ENCODE data around the gene RBP5. TPM values are rescaled to one million over a fixed set of nuclear protein-coding genes. Genes with fewer than 3 reads are reported as not detected.
A peak's percentile ranks its signal among the peaks of the same experiment; 100 is the strongest.

Gene RBP5
- polyA plus RNA-seq, 4 donors: 46.5 to 54.0 (median 51.6) TPM

GRCh38 chr12:7103837-7104584, 24.7 kb downstream of the RBP5 start:
- no peak for DNase-seq (ENCODE audit: low read depth in 4 of 4, low spot score in 3 of 4)

- DNase-seq (ENCODE audit: low read depth in 4 of 4, low spot score in 3 of 4): no peak
Measured at GRCh38 chr12:7102582-7102981, 26.1 kb downstream of the RBP5 start.

DNA sequence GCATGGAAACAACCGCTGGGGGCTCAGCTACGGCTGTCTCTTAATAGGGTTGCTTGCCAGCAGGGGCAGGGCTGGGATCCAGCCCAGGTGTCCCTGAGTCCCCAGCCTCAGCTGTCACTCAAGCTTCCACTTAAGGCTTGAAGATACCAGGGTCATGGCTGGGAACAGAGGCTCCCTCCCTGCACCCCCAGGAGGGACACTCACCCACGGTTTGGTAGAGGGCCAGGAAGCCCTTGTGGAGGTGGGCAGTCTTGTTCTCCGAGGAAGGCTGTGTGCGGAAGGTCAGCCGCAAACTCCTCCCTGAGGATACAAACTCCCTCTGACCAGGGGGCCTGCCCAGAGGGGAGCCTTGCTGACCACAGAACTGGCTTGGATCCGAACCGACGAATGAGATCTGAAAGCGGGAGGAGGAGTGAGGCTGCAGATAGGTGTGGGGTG, 27.0 kb downstream of the RBP5 start:
- DNase-seq (ENCODE audit: low read depth in 4 of 4, low spot score in 3 of 4): no peak

- DNase-seq (ENCODE audit: low read depth in 4 of 4, low spot score in 3 of 4): no peak
Measured at GRCh38 chr12:7101047-7101693, 27.5 kb downstream of the RBP5 start.

- no peak for DNase-seq (ENCODE audit: low read depth in 4 of 4, low spot score in 3 of 4)
Measured at GRCh38 chr12:7100239-7100638, 28.4 kb downstream of the RBP5 start.

- no peak for DNase-seq (ENCODE audit: low read depth in 4 of 4, low spot score in 3 of 4)
Measured at GRCh38 chr12:7099290-7099996, 29.2 kb downstream of the RBP5 start.

DNA sequence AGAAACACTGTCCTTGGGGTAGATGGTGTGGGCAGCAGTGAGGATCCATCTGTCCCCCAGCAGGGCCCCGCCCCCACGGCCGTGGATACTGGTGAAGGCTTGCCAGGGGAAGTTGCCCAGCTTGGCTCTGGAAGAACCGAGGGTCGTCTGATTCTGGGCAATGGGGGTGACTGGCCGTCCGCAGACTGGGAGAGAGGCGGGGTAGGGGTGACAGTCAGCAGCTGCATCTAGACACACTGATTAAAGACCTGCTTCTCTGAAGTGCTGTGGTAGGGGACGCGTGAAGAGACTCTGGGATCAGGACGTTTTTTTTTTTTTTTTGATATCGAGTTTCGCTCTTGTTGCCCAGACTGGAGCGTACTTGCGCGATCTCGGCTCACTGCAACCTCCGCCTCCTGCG, 31.7 kb downstream of the RBP5 start:
- no peak for DNase-seq (ENCODE audit: low read depth in 4 of 4, low spot score in 3 of 4)

DNA sequence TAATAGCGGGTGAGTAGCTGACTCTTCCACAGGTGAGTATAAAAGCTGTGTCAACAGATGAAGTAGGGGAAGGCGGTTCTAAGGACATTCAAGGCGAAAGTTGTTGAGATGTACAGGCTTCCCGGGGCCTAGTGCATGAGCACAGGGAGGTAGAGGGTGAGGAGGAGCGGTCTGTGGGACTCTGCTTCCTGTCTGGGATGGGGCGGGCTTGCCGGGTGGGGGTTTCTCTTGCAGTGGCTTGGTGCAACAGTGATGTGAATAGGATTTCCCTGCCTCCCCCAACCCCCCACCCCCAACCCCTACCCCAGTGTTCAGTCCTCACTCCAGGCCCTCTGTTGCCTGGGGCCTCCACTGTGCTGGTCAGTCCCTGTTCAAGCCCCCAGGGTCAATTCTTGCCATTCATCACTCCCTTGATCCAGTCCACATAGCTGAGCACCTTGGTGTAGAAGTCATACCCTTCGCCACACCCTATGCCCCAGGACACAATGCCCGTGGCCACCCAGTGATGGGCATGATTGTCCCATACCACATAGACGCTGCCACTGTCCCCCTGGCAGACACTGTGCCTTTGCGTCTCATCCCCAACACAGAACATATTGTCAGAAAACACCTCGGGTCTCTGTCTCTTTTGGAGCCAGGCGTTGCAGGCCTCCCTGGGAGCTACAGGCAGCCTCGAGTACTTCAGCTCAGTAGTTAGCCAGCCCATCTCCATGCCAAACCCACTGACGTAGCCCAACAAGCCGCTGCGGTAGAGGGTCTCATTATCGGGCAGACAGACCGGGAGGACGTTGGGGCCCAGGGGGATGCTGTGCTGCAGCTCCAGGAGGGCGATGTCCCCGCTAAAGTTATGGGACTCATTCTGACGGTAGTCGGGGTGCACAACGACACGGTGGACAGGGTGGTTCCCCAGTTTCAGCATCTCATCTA, 32.4 kb downstream of the RBP5 start:
- no peak for DNase-seq (ENCODE audit: low read depth in 4 of 4, low spot score in 3 of 4)

DNA sequence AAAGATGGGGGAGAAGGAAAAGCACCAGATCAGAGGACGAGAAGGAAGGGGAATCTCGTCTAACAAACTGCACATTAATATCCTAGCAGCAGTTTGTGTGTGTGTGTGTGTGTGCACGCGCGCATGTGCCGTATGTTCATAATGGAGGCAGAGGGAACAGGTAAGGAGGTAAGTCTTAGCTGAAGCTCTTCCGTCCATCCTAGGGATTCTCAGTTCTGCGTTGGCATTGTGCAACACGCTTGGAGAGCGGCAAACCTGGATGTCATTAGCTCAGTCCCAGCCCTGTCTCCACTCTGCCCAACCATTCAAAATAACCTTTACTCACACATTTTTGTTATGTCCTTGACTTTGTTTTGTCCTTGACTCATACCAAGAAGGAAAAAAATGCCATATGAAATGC, 34.8 kb downstream of the RBP5 start:
- no peak for DNase-seq (ENCODE audit: low read depth in 4 of 4, low spot score in 3 of 4)

DNA sequence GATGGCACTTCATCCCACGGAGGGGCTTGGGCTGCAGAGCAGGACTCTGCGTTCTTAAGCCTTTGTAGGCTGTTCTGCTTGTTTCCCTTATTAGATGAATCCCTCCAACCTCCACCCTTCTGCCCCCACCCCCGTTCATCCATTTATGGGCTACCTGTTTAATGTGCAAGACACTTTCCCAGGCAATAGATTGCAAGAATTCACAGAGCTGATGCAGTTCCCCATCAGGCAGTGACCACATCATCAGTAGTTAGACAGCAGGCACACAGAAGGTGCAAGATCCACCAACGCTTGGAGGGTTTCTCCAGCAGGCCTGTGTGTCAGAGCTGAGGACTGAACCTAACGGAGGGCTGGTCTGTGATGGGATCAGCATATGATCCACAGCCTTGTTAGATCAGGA, 35.2 kb downstream of the RBP5 start:
- DNase-seq (ENCODE audit: low read depth in 4 of 4, low spot score in 3 of 4): no peak

- DNase-seq (ENCODE audit: low read depth in 4 of 4, low spot score in 3 of 4): no peak
Measured at GRCh38 chr12:7092986-7093460, 35.7 kb downstream of the RBP5 start.

GRCh38 chr12:7092229-7092985, 36.3 kb downstream of the RBP5 start, which contains the start of gene C1R:
TSS of gene C1R (minus strand) at chr12:7092445. CDS start at chr12:7092388, 57 bp downstream.
- peak; percentile 64 to 77 (median 68) for DNase-seq (ENCODE audit: low read depth in 4 of 4, low spot score in 3 of 4)

DNA sequence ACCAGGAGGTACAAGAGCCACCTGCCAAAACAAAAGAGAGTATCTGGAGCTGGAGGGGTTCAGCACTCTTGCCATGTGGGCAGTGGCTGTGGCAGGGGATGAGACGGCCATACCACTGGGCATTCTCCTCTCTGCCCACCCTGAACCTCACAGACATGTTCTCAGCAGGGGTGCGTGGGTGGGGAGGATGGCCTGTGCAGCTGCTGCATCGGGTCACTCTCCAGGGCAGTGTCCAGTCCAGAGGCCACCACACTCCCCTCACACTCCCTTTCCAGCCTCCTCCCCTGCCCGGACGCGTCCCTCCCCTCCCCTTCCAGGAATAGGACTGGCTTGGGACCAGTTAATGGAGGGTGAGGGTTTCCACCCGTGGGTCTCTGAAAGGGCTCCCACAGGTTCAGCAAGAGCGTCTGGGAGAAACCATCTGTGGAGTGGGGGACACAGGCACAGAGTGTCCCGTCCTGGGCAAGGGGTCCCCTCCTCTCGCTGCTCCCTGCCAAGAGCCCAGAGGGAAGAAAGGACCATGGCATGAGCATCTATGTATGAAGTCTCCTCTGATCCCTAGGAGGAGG, 36.9 kb downstream of the RBP5 start:
- DNase-seq (ENCODE audit: low read depth in 4 of 4, low spot score in 3 of 4): peak in 1 of 4 donors; percentile 12

- DNase-seq (ENCODE audit: low read depth in 4 of 4, low spot score in 3 of 4): no peak
Measured at GRCh38 chr12:7091171-7091570, 37.5 kb downstream of the RBP5 start.

DNA sequence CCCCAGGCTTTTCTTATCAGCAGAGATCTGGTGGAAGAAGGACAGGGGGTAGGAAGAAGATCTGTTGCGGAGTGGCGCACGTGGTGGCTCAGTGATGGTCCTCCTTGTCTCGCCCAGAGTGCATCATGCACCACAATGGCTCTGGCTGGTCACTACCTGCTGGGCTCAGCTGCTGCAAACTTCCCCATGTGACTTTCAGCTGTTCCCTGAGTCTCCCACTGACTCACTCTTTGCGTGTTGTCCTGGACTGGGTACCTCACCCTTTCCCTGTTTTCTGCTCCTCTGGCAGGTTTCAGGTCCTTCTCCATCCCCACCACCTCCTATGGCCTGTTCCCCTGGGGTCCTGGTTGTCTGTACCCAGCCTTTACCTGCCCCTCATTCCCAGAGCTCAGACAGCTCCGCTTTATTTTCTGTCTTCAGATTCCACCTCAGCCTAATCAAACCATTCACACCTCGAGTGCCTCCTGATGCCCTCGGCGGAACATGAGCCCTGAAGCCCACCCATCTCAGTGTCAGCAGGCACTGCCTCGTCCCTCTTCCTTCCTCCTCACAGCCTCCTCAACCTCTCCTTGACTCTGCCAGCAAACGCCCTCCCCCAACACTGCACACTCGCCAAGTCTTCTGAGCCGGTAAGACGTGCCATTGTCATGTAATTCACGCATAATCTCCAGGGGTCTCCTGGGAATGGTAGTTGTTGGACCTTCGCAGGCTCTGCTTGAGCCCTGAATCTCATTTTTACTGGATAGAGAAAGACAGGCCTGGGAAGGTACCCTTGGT, 38.3 kb downstream of the RBP5 start:
- DNase-seq (ENCODE audit: low read depth in 4 of 4, low spot score in 3 of 4): no peak

DNA sequence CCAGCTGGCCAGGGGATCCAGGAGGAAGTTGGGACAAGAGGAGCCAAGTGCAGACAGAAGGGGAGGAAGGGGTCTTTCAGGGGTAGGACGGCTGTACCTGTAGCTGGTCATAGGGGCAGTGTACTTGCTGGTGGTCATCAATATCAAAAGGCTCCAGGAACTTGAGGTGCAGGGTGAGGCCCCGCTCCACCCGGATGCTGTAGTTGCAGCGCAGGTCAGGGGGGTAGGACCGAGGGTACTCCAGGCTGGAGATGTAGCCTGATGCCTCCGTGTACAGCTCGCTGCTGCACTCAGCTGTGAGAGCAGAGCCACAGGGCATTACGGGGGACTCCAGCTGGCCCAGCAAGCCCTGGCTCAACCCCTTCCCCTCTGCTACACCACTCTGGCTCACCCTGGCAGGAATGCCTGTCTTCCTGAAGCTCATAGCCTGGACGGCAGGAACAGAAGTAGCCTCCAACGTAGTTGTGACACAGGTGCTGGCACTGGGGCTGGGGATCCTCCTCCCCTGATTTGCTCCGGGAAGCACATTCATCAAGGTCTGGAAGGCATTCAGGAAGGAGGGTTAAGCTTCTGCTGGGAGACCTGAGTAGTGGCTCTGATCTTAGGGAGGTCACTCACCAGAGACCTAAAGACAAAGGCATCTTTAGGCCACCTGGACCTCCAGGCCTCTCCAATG, 39.4 kb downstream of the RBP5 start:
- no peak for DNase-seq (ENCODE audit: low read depth in 4 of 4, low spot score in 3 of 4)

DNA sequence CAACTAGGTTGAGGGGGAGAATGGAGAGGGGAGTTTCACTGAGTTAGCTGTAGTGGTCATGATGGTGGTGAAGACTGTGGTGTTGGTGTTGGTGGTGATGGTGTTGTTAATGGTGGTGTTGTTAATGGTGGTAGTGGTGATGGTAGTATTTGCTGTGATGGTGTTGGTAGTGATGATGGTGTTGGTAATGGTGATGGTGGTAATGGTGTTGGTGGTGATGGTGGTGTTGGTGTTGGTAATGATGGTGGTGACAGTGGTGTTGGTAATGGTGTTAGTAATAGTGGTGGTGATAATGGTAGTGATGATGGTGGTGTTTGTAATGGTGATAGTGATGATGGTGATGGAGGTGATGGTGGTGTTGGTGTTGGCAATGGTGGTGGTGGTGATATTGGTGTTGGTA, 45.6 kb downstream of the RBP5 start:
- no peak for DNase-seq (ENCODE audit: low read depth in 4 of 4, low spot score in 3 of 4)

DNA sequence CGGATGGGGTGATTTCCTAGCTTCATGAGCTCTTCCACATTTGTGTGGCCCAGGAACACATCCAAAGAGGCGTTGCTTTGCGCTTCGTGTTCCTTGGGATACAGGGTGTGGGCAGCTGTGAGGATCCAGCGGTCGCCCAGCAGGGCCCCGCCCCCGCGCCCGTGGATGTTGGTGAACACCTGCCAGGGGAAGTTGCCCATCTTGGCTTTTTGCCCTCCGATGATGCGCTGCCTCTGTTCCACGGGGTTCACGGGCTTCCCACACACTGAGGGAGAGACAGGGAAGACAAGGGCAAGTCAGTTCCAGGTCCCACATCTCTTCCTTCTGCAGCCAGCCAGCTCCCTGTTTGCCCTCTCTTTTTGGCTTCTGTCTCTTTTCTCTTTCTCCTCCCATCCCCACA, 47.7 kb downstream of the RBP5 start:
- no peak for DNase-seq (ENCODE audit: low read depth in 4 of 4, low spot score in 3 of 4)
